ENCODE measurements around the gene PXMP2. TPM values are rescaled to one million over a fixed set of nuclear protein-coding genes. Genes with fewer than 3 reads are reported as not detected.

The PXMP2 gene
- polyA plus RNA-seq, 3 donors from 2014 or later: 12.5 to 18.2 (median 17.3) TPM

DNA sequence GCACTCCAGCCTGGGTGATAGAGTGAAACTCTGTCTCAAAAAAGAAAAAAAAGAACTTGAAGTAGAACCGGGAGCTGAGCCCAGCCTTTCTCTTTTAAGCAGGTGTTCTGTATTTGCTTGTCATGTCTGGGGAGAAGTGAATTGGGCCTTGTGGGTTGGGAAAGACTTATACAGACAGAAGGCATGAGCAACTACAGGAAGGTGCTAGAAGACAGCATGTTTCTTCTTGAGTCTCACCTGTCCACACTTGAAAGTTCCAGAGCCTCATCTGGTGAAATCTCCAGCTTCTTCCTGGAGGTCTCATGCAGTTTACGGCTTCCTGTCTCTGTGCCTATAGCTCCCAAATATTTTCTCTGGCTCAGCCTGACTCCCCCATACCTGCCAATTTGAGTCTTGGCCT lies 25.7 kb downstream of the PXMP2 start:
- Mint-ChIP-seq H3K36me3 (peaks cover 0 to 4% (median 0%) of the 10 kb centered on the region in 3 donors), H3K9me3 (peaks cover 0 to 5% (median 0%) of the 10 kb centered on the region in 6 donors), H3K27ac (peak overlapping the region in 1 of 6 donors; percentile 34), H3K27me3 (ENCODE audit: low read depth in 3 of 3) (peaks cover 2 to 5% (median 3%) of the 10 kb centered on the region in 3 donors), H3K4me1 (peaks cover 20 to 31% of the 10 kb centered on the region in 2 donors), H3K4me3 (peak overlapping the region in 3 of 5 donors; percentile 27 to 57 (median 33))
- DNase-seq: no peak

DNA sequence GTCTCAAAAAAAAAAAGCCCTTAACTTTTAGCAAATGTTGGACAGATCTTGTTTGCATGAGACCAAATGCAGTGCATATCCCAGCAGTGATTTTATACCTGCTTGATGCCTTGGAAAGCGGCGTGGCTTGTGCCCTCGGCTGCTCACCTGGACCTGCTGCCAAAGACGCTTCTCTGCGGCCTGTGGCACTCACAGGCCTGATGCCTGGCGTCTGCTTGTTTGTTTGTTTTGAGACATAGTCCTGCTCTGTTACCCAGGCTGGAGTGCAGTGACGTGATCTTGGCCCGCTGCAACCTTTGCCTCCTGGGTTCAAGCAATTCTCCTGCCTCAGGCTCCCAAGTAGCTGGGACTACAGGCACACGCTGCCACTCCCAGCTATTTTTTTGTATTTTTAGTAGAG lies 28.5 kb downstream of the PXMP2 start:
- H3K36me3 Mint-ChIP-seq: peaks cover 0 to 4% (median 0%) of the 10 kb centered on the region in 3 donors
- H3K4me3 Mint-ChIP-seq: no peak overlapping the region
- no peaks in the 10 kb centered on the region for H3K9me3 Mint-ChIP-seq
- peaks cover 0 to 3% (median 3%) of the 10 kb centered on the region in 3 donors for H3K27me3 Mint-ChIP-seq (ENCODE audit: low read depth in 3 of 3)
- H3K4me1 Mint-ChIP-seq: peaks cover 14 to 25% of the 10 kb centered on the region in 2 donors
- DNase-seq: no peak
- no peak overlapping the region for H3K27ac Mint-ChIP-seq

DNA sequence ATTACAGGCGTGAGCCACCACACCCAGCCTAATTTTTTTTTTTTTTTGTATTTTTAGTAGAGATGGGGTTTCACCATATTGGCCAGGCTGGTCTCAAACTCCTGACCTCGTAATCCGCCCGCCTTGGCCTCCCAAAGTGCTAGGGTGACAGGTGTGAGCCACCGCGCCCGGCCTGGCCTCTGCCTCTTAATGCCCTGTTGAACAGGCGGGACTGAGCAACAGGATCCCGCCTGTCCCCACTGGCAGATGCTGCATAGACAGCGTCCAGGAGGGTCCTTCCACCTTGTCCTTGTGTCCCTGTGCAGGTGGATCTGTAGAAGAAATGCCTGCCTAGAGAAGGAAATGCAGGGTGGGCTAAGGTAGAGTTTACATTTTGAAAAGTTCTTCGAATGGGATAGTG lies 29.0 kb downstream of the PXMP2 start:
- DNase-seq: no peak
- H3K27me3 Mint-ChIP-seq (ENCODE audit: low read depth in 3 of 3): peaks cover 0 to 3% (median 3%) of the 10 kb centered on the region in 3 donors
- peaks cover 12 to 24% of the 10 kb centered on the region in 2 donors for H3K4me1 Mint-ChIP-seq
- H3K27ac Mint-ChIP-seq: peak overlapping the region in 1 of 6 donors; percentile 46
- H3K4me3 Mint-ChIP-seq: no peak overlapping the region
- no peaks in the 10 kb centered on the region for H3K9me3 Mint-ChIP-seq
- H3K36me3 Mint-ChIP-seq: peaks cover 0 to 4% (median 0%) of the 10 kb centered on the region in 3 donors

DNA sequence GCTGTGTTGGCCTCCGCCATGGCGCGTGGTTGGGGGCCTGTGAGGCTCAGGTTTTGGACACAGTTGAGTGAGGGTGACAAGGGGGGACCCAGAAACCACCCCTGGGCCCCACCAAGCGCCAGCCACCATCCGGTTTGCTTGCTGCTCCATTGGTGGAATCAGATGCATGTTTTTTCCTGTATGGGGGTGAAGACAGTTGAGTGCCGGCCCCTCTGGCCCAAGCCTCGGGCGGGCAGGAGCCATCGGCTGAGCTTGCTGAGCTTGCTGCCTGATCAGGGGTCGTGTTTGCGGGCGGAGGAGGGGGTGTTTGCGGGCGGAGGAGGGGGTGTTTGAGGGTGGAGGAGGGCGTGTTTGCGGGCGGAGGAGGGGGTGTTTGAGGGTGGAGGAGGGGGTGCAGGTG lies 29.6 kb downstream of the PXMP2 start:
- Mint-ChIP-seq H3K4me1 (peaks cover 10 to 18% of the 10 kb centered on the region in 2 donors), H3K27me3 (ENCODE audit: low read depth in 3 of 3) (peaks cover 0 to 3% (median 3%) of the 10 kb centered on the region in 3 donors), H3K9me3 (no peaks in the 10 kb centered on the region), H3K4me3 (no peak overlapping the region), H3K27ac (no peak overlapping the region), H3K36me3 (peaks cover 0 to 4% (median 0%) of the 10 kb centered on the region in 3 donors)
- no peak for DNase-seq

DNA sequence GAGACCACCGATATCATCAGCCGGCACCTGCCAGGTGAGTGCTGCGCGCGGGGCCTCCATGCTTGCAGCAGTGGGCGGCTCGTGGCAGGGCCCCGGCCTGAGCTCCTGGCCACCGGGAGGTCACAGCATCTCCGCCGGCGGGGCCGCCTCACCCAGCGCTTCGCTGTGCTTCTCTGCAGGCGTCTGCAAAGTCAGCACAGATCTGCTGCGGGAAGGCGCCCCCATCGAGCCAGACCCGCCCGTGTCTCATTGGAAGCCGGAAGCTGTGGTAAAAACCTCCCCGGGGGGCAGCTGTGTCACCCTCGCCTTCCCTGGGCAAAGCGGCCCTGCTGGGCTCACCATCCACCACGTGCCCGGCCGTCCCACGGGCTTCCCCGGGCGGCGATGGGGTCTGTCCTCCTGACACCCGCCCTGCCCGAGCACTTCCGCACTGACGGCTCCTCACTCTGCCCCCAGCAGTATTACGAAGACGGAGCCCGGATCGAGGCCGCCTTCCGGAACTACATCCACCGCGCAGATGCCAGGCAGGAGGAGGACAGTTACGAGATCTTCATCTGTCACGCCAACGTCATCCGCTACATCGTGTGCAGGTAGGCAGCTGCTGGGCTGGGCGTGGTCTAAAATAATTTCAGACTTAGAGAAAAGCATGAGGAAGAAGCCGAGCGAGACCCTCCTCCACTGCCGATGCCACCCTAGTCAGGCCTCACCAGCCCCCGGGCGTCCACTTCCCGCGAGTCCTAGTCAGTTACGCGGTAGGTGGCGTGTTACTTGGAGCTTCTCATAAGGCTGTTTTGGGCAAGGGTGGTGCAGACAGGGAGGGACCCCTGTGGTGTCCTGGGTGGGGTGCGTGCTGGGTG lies 30.4 kb downstream of the PXMP2 start:
- H3K27me3 Mint-ChIP-seq (ENCODE audit: low read depth in 3 of 3): peaks cover 0 to 3% (median 3%) of the 10 kb centered on the region in 3 donors

DNA sequence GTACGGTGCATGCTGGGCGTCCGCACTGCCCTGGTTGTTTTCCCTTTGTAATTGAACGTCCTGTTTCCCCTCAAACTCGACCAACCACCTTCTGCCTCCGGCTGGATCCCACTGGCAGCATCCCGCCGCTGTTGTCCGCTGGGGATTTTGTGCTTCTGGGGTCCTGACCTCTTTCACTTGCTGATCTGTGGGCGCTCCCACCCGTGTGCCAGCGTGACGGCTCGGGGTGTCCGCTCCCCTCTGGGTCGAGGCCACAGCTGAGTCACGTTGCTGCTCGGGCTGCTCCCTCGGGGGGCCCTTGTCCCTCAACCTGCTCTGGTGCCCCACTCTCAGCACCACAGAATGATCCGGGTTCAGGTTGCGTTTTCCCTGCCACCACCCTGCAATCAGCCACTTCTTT lies 31.3 kb downstream of the PXMP2 start:
- DNase-seq: no peak
- Mint-ChIP-seq H3K27me3 (ENCODE audit: low read depth in 3 of 3) (peaks cover 0 to 3% (median 2%) of the 10 kb centered on the region in 3 donors), H3K9me3 (no peaks in the 10 kb centered on the region), H3K36me3 (peaks cover 0 to 4% (median 0%) of the 10 kb centered on the region in 3 donors), H3K4me3 (no peak overlapping the region), H3K4me1 (peaks cover 3 to 6% of the 10 kb centered on the region in 2 donors), H3K27ac (no peak overlapping the region)

More for the DNA sequence above, 30.4 kb downstream of the PXMP2 start:
- H3K27ac Mint-ChIP-seq: no peak overlapping the region
- H3K4me3 Mint-ChIP-seq: no peak overlapping the region
- no peak for DNase-seq
- H3K4me1 Mint-ChIP-seq: peaks cover 7 to 14% of the 10 kb centered on the region in 2 donors
- peaks cover 0 to 4% (median 0%) of the 10 kb centered on the region in 3 donors for H3K36me3 Mint-ChIP-seq
- no peaks in the 10 kb centered on the region for H3K9me3 Mint-ChIP-seq

DNA sequence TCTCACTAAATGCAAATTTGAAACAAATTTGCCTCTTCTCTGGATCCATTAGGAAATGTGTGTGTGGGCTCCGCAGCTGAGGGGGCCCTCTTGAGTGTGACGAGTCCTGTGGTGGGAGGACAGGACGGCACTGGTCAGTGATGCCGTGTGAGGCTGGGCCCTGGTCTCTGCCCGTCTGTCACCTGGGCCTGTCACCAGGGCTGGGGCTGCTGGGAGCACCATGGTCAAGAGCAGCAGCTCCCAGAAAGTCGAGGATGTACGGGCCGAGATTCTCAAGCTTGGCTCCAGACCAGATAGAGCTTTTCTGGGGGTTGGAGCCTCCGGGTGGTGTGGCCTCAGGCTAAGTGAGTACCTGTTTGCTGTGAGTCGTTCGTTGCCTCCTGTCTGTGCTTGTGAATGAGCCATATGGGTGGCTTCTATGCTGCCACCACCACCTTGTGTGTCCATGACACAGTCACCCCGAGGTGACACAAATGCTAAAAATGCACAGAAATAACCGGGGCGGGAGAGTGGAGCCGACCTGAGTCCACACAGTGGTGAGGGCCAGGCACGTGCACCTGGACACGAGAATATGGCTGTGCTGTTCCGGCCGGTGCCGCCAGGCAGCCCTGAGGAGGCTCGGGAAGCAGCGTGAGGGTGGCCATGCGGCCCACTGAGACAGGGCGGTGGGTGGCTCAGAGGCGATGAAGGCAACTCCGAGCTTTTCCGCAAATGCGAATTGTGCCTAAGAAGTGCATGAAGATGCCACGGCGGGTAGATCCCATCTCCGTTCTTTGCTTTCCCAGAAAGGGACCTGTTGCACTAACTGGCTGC lies 32.0 kb downstream of the PXMP2 start:
- no peaks in the 10 kb centered on the region for H3K9me3 Mint-ChIP-seq

DNA sequence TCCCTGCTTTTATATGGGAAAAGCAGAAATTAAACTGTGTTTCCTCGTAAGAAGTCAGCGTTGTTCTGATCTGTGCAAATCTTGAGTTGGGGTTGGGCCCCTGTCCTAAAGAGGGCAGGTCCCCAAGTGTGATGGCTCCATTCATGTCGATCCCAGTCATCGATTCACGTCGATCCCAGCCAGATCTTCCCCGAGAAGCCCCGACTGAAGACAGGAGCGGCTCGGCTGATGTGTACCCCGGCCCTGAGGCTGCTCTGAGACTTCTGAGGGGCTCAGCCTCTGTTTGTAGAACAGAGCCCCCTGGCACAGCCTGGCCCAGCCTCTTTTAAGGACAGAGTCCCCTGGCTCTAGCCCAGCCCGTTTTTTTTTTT lies 32.6 kb downstream of the PXMP2 start:
- Mint-ChIP-seq H3K4me1 (no peaks in the 10 kb centered on the region), H3K36me3 (peaks cover 0 to 4% (median 0%) of the 10 kb centered on the region in 3 donors), H3K9me3 (no peaks in the 10 kb centered on the region), H3K4me3 (no peak overlapping the region), H3K27ac (no peak overlapping the region), H3K27me3 (ENCODE audit: low read depth in 3 of 3) (peaks cover 0 to 3% (median 2%) of the 10 kb centered on the region in 3 donors)
- DNase-seq: no peak

More for the DNA sequence above, 32.0 kb downstream of the PXMP2 start:
- Mint-ChIP-seq H3K27ac (no peak overlapping the region), H3K4me3 (no peak overlapping the region), H3K27me3 (ENCODE audit: low read depth in 3 of 3) (peaks cover 0 to 3% (median 2%) of the 10 kb centered on the region in 3 donors), H3K4me1 (peaks cover 3 to 4% of the 10 kb centered on the region in 2 donors), H3K36me3 (peaks cover 0 to 4% (median 0%) of the 10 kb centered on the region in 3 donors)
- DNase-seq: no peak

DNA sequence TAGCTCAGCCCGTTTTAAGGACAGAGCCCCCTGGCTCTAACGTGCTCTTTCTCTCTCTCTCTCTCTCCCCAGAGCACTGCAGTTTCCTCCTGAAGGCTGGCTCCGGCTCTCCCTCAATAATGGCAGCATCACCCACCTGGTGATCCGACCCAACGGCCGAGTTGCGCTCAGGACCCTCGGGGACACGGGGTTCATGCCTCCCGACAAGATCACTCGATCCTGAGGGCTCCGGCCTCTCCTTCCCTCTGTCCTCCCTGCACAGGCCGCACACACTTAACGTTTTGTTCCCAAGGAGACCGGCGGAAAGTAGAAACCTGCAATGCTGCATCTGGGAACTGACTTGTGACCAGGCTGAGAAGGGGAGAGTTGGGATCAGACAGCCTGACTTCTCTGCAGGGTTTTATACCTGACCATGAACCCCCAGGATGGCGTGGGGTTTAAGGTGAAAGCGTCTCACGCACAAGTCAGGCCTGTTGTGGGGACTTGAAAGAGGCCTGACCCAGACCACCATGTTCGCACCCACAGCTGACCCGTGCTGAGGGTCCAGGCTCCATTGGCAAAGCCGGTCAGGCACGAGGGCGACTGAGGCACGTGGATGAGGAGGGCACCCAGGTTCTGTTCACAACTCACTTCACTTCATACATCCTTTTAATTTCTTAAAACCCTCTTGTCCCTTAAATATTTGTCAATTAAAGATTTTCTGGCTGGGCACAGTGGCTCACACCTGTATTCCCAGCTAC lies 33.4 kb downstream of the PXMP2 start:
- Mint-ChIP-seq H3K36me3 (peaks cover 3 to 9% (median 5%) of the 10 kb centered on the region in 3 donors), H3K9me3 (no peaks in the 10 kb centered on the region), H3K27me3 (ENCODE audit: low read depth in 3 of 3) (peaks cover 0 to 3% (median 2%) of the 10 kb centered on the region in 3 donors), H3K27ac (no peak overlapping the region), H3K4me1 (no peaks in the 10 kb centered on the region), H3K4me3 (no peak overlapping the region)
- no peak for DNase-seq

DNA sequence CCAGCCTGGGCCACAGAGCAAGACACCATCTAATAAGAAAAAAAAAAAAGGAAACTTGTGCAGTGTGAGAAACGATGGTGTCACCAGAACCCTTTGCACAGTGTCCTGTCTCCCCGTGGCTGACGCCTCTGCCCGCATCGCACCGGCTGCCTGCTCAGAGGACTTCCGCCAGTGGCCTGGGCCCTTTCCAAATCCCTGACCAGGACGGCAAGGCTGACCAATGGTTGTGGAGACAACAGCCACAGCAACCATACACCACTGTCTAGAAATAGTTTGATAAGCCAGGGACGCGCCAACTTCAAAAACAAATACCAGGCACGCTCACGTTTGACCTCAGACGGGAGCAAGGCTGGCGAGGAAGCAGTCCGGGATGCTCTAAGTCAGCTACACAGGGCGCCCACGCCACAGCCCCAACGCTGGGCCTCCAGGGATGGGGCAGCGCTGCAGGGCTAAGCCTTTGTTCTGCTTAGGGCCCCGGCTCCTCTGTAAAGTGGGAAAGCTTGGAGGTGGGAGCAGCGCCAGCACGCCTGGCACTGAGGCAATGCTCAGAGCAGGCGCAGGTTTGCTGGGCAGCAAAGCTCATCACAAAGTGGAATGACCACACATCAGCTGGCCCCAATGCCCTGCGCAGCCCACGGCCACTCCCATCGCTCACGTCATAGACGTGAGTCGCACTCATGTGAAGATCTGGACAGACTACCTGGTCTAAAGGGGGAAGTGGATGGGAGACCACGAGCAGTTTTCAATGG lies 35.8 kb downstream of the PXMP2 start:
- peak overlapping the region in 2 of 6 donors; percentile 28 to 39 for H3K27ac Mint-ChIP-seq
- peaks cover 12 to 26% (median 20%) of the 10 kb centered on the region in 3 donors for H3K36me3 Mint-ChIP-seq
- H3K9me3 Mint-ChIP-seq: no peaks in the 10 kb centered on the region
- no peaks in the 10 kb centered on the region for H3K4me1 Mint-ChIP-seq
- no peak overlapping the region for H3K4me3 Mint-ChIP-seq
- peaks cover 0 to 3% (median 2%) of the 10 kb centered on the region in 3 donors for H3K27me3 Mint-ChIP-seq (ENCODE audit: low read depth in 3 of 3)
- DNase-seq: no peak

DNA sequence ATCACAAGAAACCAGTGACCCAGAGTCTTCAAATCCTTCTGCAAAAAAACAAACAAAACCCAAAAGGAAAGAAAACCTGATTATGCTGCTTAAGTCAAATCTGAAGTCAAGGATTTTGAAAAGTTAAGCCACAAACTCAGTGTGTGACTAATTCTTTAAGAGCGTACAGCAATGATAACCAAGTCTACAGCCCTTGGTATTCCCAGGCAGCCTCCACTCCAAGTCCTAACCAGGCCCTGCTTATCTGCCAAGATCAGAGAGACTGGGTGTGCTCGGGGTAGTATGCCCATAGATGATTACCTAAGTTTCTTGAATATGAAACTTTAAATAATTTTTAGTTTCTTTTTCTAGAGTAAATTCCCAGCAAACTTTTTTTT lies 36.4 kb downstream of the PXMP2 start:
- Mint-ChIP-seq H3K27me3 (ENCODE audit: low read depth in 3 of 3) (peaks cover 0 to 3% (median 2%) of the 10 kb centered on the region in 3 donors), H3K27ac (no peak overlapping the region), H3K4me3 (no peak overlapping the region), H3K4me1 (peaks cover 0 to under 1% of the 10 kb centered on the region in 2 donors), H3K9me3 (no peaks in the 10 kb centered on the region), H3K36me3 (peaks cover 15 to 29% (median 22%) of the 10 kb centered on the region in 3 donors)
- DNase-seq: no peak

DNA sequence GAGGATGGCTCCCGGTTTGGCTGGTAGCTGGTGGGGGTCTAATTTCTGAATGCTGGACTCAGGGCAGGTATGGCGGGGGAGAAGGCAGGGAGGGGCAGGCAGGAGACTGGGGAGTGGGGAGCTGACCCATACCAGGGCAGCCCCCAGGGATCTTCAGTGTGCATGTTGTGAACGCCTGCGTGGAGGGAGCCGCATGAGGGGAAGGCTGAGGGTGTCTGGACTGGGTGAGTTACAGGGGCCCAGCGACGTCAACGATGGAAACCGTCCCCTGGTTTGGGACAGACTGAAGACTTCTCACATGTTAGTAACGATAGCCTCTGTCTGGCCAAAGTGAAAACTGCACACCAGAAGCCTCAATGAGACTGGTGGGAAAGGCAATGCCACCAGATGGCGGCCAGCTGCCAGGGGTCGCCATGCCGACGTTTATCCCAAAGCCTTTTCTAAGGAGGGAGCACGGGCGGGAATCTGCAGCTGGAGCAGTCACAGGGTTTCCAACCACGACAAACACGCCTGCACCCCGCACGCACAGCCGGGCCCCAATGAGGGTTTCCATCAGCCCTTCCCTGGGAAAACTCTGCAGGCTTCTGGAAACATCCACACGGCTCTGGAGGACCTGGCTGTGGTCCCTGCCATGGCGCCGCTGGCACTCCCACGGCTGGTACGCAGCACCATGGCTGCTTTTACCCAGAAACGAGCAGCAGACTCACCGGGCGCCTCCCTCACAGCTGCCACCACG lies 37.3 kb downstream of the PXMP2 start:
- peaks cover 17 to 32% (median 26%) of the 10 kb centered on the region in 3 donors for H3K36me3 Mint-ChIP-seq
- peaks cover 0 to 3% of the 10 kb centered on the region in 2 donors for H3K4me1 Mint-ChIP-seq
- H3K27me3 Mint-ChIP-seq (ENCODE audit: low read depth in 3 of 3): peaks cover 0 to 3% (median 2%) of the 10 kb centered on the region in 3 donors
- H3K4me3 Mint-ChIP-seq: no peak overlapping the region
- DNase-seq: no peak
- H3K9me3 Mint-ChIP-seq: no peaks in the 10 kb centered on the region
- no peak overlapping the region for H3K27ac Mint-ChIP-seq

Data from immature natural killer cell (primary cell).